GM12873 (cell line): ENCODE results near the gene NLRP3.

Source experiments
- CTCF ChIP-seq: IDR thresholded peaks from 2 replicates; pipeline ENCODE4 v1.5.1; 2012; ENCODE audit warnings: low read depth, mild to moderate bottlenecking, moderate library complexity, low read length, control low read depth; ENCODE audit not compliant: insufficient read depth; ENCODE audit errors: missing control alignments

NLRP3 gene

GRCh38 chr1:247435759-247436147, 19.8 kb downstream of the NLRP3 start:
- TF ChIP-seq CTCF, result no peak

GRCh38 chr1:247437551-247438505, 21.9 kb downstream of the NLRP3 start:
- no peak for TF ChIP-seq CTCF

GRCh38 chr1:247440001-247440620, 24.1 kb downstream of the NLRP3 start:
- TF ChIP-seq CTCF, result no peak

- TF ChIP-seq CTCF, result no peak
These were observed 25.6 kb downstream of the NLRP3 start for GRCh38 chr1:247441606-247442005.

GRCh38 chr1:247442164-247442563, 26.2 kb downstream of the NLRP3 start:
- TF ChIP-seq CTCF, result no peak

GRCh38 chr1:247443641-247444040, 27.7 kb downstream of the NLRP3 start:
- no peak for TF ChIP-seq CTCF

- TF ChIP-seq CTCF, result no peak
These were observed 28.6 kb downstream of the NLRP3 start for GRCh38 chr1:247444571-247444970.
